GM19239 (cell line): ENCODE measurements around the gene CSNK2A2.

ENCODE experiments used
- DNase-seq: peaks from one replicate; pipeline ENCODE4 v3.0.0; 2011; ENCODE audit warnings: low spot score; ENCODE audit not compliant: insufficient read length
- FAIRE-seq: peaks from 2 replicates; lab custom pipeline; 2011; peaks lifted over from hg19 to GRCh38; lab: Jason Lieb, UNC

The CSNK2A2 gene

GRCh38 chr16:58198022-58198683 is at the start of gene CSNK2A2:
CSNK2A2 (minus strand) TSS chr16:58198106; CDS start chr16:58197736, 370 bp downstream.
- DNase-seq (peak; percentile 98), FAIRE-seq (no peak)

- DNase-seq (peak; percentile 54), FAIRE-seq (peak; percentile 100)
Measured at GRCh38 chr16:58243528-58244004, 45.7 kb upstream of the CSNK2A2 start.

DNA sequence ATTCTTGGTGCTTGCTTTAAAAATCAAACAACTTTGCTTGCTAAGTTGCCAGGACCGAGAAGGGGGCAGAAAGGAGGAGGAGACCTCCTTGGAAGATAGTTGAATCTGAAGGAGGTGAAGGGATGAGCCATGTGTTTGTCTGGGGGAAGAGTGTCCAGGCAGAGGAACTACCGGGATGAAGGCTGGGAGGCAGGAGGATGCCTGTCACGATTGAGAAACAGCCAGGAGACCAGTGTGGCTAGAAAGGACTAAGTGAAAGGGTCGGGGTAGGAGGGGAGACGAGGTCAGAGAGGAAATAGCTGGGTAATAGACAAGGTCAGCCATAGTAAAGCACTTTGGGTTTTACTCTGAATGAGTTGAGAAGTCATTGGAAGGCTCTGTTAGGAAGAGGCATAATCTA is 38.9 kb upstream of the CSNK2A2 start:
- DNase-seq = no peak
- no peak for FAIRE-seq

- peak; percentile 47 for DNase-seq
- FAIRE-seq = peak; percentile 95
Measured at GRCh38 chr16:58236231-58236690, 38.4 kb upstream of the CSNK2A2 start.

DNA sequence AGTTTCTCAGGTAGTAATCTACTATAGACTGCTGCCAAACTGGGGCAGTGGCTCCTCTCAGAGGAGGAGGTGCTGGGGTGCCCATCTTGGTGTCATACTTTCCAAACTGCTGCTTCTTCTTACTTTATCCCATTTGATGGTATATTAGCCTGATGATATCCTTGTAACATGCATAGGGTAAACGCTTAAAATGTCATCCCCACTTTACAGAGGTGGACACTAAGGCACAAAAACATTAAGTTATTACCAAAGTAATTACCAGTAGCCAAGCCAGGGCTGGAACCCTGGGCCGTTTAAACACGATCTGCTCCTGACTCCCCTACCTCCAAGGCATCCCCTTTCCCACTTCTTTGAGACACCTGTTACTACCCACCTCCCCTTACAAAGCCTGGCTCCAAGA is 37.8 kb upstream of the CSNK2A2 start:
- FAIRE-seq = no peak
- DNase-seq = no peak

- DNase-seq (no peak), FAIRE-seq (no peak)
Measured at GRCh38 chr16:58234831-58235595, 37.1 kb upstream of the CSNK2A2 start.

GRCh38 chr16:58230259-58230658 is 32.4 kb upstream of the CSNK2A2 start:
- no peak for DNase-seq
- FAIRE-seq = no peak

GRCh38 chr16:58226790-58227189 is 28.9 kb upstream of the CSNK2A2 start:
- FAIRE-seq (no peak), DNase-seq (no peak)

- FAIRE-seq (no peak), DNase-seq (no peak)
Measured at GRCh38 chr16:58225965-58226602, 28.2 kb upstream of the CSNK2A2 start.

- no peak for FAIRE-seq
- no peak for DNase-seq
Measured at GRCh38 chr16:58222532-58223316, 24.8 kb upstream of the CSNK2A2 start.

DNA sequence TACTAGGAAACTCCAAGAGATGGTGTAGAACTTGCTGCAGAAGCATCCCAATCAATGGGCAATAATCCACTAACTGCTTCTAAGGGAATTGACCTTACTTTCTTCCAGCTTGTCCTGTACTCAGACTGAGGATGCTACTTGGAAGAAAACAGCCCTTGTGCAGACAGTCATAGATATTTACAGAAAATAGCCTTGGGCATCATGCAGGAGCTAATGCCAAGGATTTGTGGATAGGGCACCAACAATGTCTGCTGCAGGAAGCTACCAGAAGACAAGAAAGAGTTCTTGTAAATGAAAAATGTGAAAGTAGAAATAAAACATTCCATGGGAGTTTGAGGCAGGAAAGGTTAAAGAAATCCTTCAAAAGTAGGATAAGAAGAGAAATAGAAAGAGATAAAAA is 21.5 kb upstream of the CSNK2A2 start:
- DNase-seq (no peak), FAIRE-seq (no peak)

DNA sequence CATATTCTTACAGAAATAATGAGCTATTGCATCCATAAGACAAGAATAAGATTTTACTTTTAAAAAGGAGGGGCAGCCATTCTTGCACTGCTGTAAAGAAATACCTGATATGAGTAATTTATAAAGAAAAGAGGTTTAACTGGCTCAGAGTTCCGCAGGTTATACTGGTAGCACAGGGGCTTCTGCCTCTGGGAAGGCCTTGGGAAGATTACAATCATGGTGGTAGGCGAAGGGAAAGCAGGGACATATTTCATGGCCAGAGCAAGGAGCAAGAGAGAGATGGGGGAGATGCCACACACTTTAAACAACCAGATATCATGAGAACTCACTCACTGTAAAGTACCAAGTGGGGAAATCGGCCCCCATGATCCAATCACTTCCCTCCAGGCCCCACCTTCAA is 20.9 kb upstream of the CSNK2A2 start:
- DNase-seq (no peak), FAIRE-seq (no peak)

GRCh38 chr16:58217311-58217925 is 19.5 kb upstream of the CSNK2A2 start:
- DNase-seq = no peak
- FAIRE-seq = peak; percentile 35

DNA sequence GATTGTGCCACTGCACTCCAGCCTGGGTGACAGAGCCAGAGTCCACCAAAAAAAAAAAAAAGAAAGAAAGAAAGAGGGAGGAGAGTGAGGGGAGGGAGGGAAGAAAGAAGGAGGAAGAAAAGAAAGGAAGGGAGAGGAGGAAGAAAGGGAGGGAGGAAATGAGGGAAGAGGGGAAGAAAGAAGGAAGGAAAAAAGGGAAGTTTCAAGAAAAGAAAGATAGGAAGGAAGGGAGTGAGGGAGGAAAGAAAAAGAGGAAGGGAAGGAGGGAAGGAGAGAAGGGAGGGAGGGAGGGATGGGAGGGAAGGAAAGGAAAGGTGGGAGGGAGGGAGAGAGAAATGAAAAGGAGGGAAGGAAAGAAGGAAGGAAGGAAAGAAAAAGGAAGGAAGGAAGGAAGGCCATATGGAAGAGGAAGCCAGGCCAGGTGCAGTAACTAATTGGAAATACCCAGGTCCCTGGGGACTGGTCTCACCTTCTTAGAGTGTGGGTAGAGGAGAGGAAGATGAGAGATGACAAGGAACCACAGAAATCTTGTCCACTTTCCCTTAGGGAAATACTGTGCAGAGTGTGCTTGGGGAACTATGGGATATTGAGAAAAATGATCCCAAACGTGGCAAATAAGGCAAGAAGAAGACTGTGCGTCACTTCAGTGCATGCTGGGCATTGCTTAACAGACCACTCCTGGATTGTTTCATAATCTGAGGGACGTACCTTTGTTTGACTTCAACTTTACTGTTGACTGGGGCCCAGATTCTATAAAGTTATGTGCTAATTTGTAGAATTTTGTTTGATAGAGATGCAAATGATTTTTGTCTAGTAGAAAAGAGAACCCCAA is 15.1 kb upstream of the CSNK2A2 start:
- DNase-seq (no peak), FAIRE-seq (peak; percentile 73)

GRCh38 chr16:58211846-58212245 is 13.9 kb upstream of the CSNK2A2 start:
- no peak for DNase-seq
- peak; percentile 39 for FAIRE-seq

DNA sequence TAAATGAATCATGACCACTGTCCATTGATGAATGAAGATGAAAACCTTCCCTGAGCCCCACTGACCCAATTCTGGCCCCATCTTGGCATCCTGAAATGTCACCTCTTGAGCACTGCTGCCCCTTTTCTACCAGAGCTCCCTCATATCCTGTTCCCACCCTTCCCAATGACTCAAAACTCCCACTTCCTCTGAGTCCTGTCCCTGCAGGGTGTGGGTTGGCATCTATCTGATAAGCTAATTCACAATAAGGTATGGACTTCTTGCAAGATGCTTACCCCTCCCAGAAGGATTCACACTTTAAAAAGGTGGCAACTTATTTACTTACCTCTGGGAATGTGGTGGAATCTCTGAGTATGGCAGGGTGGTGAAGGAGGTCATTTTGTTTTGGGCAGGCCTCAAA is 13.3 kb upstream of the CSNK2A2 start:
- DNase-seq (no peak), FAIRE-seq (no peak)

DNA sequence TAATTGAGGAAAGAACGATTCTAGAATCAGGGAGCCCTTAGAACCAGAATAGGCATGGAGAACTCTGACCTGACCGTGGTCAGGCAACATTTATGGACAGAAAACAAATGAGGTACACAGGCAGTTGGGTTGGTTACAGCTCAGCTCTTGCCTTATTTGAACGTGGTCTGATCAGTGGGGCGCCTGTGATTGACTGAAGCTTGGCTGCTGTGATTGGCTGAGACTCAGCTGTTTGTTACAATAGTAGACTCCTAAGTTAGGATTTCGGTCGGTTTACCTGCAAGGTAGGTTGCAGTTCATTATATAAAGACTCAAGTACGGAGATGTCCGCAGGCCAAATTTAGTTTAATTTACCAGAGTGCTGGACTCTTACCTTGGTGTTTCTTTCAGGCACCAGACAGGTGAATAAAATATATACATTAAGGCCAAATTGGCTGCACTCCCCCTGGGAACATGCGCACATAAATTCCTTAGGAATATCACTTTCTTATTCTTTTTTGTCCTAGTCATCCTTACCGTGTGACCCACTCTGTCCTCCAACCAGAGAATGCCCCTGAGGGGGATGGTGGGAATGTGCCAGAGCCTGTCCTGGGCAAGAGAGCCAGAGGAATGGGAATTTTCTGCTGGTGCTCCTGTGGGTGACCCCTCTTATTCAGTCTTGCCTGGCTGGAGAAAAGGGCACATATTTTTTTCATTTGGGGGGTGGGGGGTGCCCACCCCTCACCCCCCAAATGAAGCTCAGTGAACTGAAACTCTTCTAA is 7.5 kb upstream of the CSNK2A2 start:
- DNase-seq (no peak), FAIRE-seq (no peak)

GRCh38 chr16:58201163-58201562 is 3.3 kb upstream of the CSNK2A2 start:
- FAIRE-seq (no peak), DNase-seq (no peak)
